HG02678 (cell line): ENCODE data around the gene PDIA3.
"Not testable (repeated sequence)": the region's sequence is repeated elsewhere in the genome, so short reads cannot be mapped to it uniquely, and the experiment has no call there.

Experiments used
- ATAC-seq: cut with Tn5 transposase; IDR thresholded peaks from one replicate; pipeline ENCODE4 v1.9.1; 2021; ENCODE audit warnings: mild to moderate bottlenecking, moderate library complexity; ENCODE audit not compliant: unreplicated experiment

Gene PDIA3

DNA sequence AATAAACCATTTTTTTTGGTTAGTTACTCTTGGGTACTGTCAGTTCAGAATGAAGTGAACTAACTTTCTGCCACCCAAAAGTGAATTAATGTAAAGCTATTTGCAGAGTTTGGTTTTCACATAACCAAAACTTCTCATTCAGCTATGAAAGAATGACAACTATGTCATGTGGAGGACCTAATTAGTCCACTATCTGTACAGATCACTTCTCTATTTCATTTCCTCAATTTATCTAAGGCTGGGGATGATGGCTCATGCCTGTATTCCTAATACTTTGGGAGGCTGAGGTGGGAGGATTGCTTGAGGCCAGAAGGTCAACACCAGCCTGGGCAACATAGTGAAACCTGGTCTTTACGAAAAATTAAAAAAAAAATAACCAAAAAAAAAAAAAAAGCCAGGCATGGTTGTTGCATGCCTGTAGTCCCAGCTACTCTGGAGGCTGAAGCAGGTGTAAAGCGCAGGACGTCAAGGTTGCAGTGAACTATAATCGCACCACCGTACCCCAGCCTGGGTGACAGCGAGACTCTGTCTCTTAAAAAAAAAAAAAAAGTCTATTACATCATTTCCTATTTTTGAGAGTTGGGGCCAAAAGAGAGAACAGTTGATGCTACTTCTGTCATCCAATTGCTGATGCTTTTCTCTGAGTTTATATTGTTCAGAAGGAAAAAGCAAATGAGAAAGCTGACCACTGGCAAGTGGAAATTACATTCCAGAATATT is 62.9 kb downstream of the PDIA3 start:
- peak; percentile 62 for ATAC-seq

DNA sequence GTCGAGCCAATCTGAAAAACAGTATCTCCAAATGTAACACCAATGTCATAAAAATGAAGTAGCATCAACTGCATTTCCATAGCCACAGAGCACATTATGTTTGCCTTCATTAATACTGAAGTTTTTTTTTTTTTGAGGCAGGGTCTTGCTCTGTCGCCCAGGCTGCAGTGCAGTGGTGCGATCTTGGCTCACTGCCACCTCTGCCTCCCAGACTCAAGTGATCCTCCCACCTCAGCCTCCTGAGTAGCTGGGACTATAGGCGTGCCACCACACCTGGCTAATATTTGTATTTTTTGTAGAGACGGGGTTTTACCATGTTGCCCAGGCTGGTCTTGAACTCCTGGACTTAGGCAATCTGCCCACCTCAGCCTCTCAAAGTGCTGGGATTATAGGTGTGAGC is 68.8 kb downstream of the PDIA3 start:
- ATAC-seq: not testable (repeated sequence)

DNA sequence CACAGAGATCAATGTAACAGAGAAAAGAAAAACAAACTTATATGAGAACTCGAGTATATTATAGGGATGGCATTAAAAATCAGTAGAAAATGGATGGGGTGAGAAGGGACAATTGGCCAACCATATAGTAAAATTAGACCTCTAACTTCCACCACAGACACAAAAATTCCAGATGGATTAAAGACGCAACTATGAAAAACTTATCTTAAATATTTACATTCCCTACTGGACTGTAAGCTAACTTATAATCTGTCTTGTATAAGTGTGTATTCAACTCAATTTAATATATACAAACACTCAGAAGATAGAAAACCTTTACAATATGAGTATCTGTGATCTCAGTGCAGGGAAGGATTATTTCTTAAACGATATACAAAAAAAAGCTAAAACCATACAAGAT is 75.3 kb downstream of the PDIA3 start:
- ATAC-seq: no peak
